ENCODE results near the gene SH2D3C.
"Not testable (repeated sequence)": the region's sequence is repeated elsewhere in the genome, so short reads cannot be mapped to it uniquely, and the experiment has no call there.

Gene SH2D3C

GRCh38 chr9:127758843-127759242, 19.6 kb downstream of the SH2D3C start:
- no peaks in the 10 kb centered on the region for H3K27me3 ChIP-seq (ENCODE audit: low read depth, low read length)
- H3K36me3 ChIP-seq (ENCODE audit: control insufficient read depth in 1 of 2, insufficient read depth in 2 of 2, low read length in 2 of 2), result no peaks in the 10 kb centered on the region
- no peak overlapping the region for H3K27ac ChIP-seq (ENCODE audit: low read length)
- no peak overlapping the region for H3K4me3 ChIP-seq (ENCODE audit: low read depth in 1 of 2, low read length in 2 of 2)
- no peaks in the 10 kb centered on the region for H3K9me3 ChIP-seq (ENCODE audit: control insufficient read depth in 1 of 2, low read length in 2 of 2)
- H3K4me1 ChIP-seq (ENCODE audit: control insufficient read depth in 1 of 2, insufficient read depth in 2 of 2, low read length in 2 of 2), result peaks cover 0 to 7% of the 10 kb centered on the region in 2 donors

- not testable (repeated sequence) for H3K4me1 ChIP-seq (ENCODE audit: control insufficient read depth in 1 of 2, insufficient read depth in 2 of 2, low read length in 2 of 2); H3K27ac ChIP-seq (ENCODE audit: low read length); H3K4me3 ChIP-seq (ENCODE audit: low read depth in 1 of 2, low read length in 2 of 2); H3K9me3 ChIP-seq (ENCODE audit: control insufficient read depth in 1 of 2, low read length in 2 of 2); H3K36me3 ChIP-seq (ENCODE audit: control insufficient read depth in 1 of 2, insufficient read depth in 2 of 2, low read length in 2 of 2); H3K27me3 ChIP-seq (ENCODE audit: low read depth, low read length)
Observed at GRCh38 chr9:127756776-127757175, 21.7 kb downstream of the SH2D3C start.

DNA sequence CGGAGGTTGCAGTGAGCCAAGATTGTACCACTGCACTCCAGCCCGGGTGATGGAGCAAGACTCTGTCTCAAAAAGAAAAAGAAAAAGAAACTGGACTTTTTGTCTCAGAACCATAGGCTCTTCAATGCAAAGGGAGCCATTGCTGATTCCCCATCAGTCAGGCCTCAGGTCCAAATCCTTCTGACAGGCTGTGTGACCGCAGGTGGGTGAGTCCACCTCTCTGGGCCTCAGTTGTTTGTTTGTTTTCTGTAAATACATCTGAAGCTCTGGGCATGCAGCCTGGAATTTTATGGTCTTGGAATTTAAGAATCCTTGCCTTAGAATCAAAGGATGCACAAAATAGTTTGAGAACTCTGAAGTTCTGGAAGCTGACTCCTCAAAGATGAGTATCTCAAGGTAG, 22.2 kb downstream of the SH2D3C start:
- Histone ChIP-seq H3K4me1 (ENCODE audit: control insufficient read depth in 1 of 2, insufficient read depth in 2 of 2, low read length in 2 of 2) (peaks cover 0 to 7% of the 10 kb centered on the region in 2 donors), H3K36me3 (ENCODE audit: control insufficient read depth in 1 of 2, insufficient read depth in 2 of 2, low read length in 2 of 2) (no peaks in the 10 kb centered on the region), H3K27ac (ENCODE audit: low read length) (no peak overlapping the region), H3K4me3 (ENCODE audit: low read depth in 1 of 2, low read length in 2 of 2) (no peak overlapping the region), H3K27me3 (ENCODE audit: low read depth, low read length) (no peaks in the 10 kb centered on the region), H3K9me3 (ENCODE audit: control insufficient read depth in 1 of 2, low read length in 2 of 2) (no peaks in the 10 kb centered on the region)

DNA sequence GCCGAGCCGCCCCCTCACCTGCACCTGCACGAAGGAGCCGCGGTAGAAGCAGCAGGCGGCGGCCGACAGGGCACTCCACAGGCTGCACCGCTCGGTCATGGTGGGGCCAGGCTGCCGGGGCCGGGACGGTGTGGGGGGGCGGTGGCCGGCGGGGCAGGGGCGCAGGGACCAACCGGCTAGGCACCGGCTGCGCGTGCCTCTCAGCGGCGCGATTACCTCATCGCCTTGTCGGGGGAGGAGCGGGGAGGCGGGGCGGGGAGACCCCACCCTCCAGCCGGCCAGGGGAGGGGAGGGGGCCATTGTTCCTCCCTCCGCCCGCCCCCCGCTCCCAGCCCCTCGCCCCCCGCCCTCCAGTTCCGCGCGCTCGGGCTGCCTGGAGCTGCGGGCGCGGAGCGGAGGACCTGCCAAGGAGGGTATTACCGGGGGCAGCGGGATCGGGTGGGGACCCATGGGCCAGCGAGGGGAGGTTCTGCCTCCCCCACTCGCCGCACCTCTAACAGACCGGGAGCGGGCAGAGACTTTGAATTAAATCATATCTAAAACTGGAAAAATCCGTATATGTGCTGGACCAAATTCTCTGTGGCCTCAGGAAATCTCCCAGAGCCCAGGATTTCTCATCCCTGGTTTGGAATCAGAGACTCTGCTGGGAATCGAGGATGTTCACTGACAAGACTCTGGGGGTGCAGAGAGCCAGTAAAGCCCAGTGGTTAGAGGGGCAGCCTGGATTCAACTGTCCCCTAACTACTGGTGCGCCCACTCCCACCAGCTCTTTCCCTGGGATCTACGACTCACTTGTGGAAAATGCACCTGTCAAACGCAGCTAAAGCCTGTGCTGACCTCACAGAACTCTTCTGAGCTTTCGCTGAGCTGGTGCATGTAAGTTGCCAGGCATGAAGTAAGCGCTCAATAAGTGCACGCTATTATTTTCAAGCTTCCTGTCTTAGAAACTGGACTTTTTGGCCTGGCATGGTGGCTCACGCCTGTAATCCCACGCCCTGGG, 23.1 kb downstream of the SH2D3C start:
- Histone ChIP-seq H3K27ac (ENCODE audit: low read length) (no peak overlapping the region), H3K9me3 (ENCODE audit: control insufficient read depth in 1 of 2, low read length in 2 of 2) (no peaks in the 10 kb centered on the region), H3K4me3 (ENCODE audit: low read depth in 1 of 2, low read length in 2 of 2) (no peak overlapping the region), H3K27me3 (ENCODE audit: low read depth, low read length) (no peaks in the 10 kb centered on the region), H3K4me1 (ENCODE audit: control insufficient read depth in 1 of 2, insufficient read depth in 2 of 2, low read length in 2 of 2) (peaks cover 0 to 7% of the 10 kb centered on the region in 2 donors), H3K36me3 (ENCODE audit: control insufficient read depth in 1 of 2, insufficient read depth in 2 of 2, low read length in 2 of 2) (peaks cover 0 to 4% of the 10 kb centered on the region in 2 donors)

- H3K36me3 ChIP-seq (ENCODE audit: control insufficient read depth in 1 of 2, insufficient read depth in 2 of 2, low read length in 2 of 2), result peaks cover 0 to 9% of the 10 kb centered on the region in 2 donors
Observed at GRCh38 chr9:127754099-127755060, 24.1 kb downstream of the SH2D3C start.

GRCh38 chr9:127753622-127754021, 24.8 kb downstream of the SH2D3C start:
- peaks cover 0 to 7% of the 10 kb centered on the region in 2 donors for H3K4me1 ChIP-seq (ENCODE audit: control insufficient read depth in 1 of 2, insufficient read depth in 2 of 2, low read length in 2 of 2)
- H3K4me3 ChIP-seq (ENCODE audit: low read depth in 1 of 2, low read length in 2 of 2), result no peak overlapping the region
- no peaks in the 10 kb centered on the region for H3K9me3 ChIP-seq (ENCODE audit: control insufficient read depth in 1 of 2, low read length in 2 of 2)
- H3K27me3 ChIP-seq (ENCODE audit: low read depth, low read length), result no peaks in the 10 kb centered on the region
- H3K36me3 ChIP-seq (ENCODE audit: control insufficient read depth in 1 of 2, insufficient read depth in 2 of 2, low read length in 2 of 2), result peaks cover 0 to 17% of the 10 kb centered on the region in 2 donors
- no peak overlapping the region for H3K27ac ChIP-seq (ENCODE audit: low read length)

More at GRCh38 chr9:127754099-127755060, 24.1 kb downstream of the SH2D3C start:
- H3K4me1 ChIP-seq (ENCODE audit: control insufficient read depth in 1 of 2, insufficient read depth in 2 of 2, low read length in 2 of 2), result peaks cover 0 to 7% of the 10 kb centered on the region in 2 donors
- H3K9me3 ChIP-seq (ENCODE audit: control insufficient read depth in 1 of 2, low read length in 2 of 2), result no peaks in the 10 kb centered on the region
- H3K27ac ChIP-seq (ENCODE audit: low read length), result no peak overlapping the region
- H3K27me3 ChIP-seq (ENCODE audit: low read depth, low read length), result no peaks in the 10 kb centered on the region
- H3K4me3 ChIP-seq (ENCODE audit: low read depth in 1 of 2, low read length in 2 of 2), result no peak overlapping the region

DNA sequence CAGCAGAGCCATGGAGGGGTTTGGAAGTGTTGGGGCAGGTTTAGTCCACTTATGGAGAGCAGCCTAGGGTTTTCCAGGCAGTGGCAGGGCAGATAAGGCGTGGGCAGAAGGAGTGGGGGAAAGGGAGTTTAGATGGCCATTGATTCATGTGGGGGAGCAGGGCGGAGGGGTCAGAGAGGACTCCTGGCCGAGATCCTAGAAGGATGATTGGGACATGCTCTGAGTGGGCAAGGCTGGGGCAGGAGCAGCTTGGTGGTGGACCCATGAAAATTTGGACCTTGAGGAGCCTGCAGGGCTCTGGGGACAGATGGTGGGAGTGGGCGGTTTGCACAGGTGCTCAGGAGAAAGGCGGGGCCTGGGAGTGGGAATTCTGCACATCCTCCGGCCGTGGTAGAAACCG, 25.3 kb downstream of the SH2D3C start:
- H3K27ac ChIP-seq (ENCODE audit: low read length), result no peak overlapping the region

GRCh38 chr9:127751269-127752054, 27.0 kb downstream of the SH2D3C start:
- Histone ChIP-seq H3K36me3 (ENCODE audit: control insufficient read depth in 1 of 2, insufficient read depth in 2 of 2, low read length in 2 of 2) (peaks cover 0 to 20% of the 10 kb centered on the region in 2 donors), H3K27me3 (ENCODE audit: low read depth, low read length) (no peaks in the 10 kb centered on the region), H3K9me3 (ENCODE audit: control insufficient read depth in 1 of 2, low read length in 2 of 2) (no peaks in the 10 kb centered on the region), H3K4me1 (ENCODE audit: control insufficient read depth in 1 of 2, insufficient read depth in 2 of 2, low read length in 2 of 2) (peaks cover 0 to 7% of the 10 kb centered on the region in 2 donors), H3K27ac (ENCODE audit: low read length) (no peak overlapping the region), H3K4me3 (ENCODE audit: low read depth in 1 of 2, low read length in 2 of 2) (no peak overlapping the region)

More for the DNA sequence above, 25.3 kb downstream of the SH2D3C start:
- Histone ChIP-seq H3K36me3 (ENCODE audit: control insufficient read depth in 1 of 2, insufficient read depth in 2 of 2, low read length in 2 of 2) (peaks cover 0 to 20% of the 10 kb centered on the region in 2 donors), H3K9me3 (ENCODE audit: control insufficient read depth in 1 of 2, low read length in 2 of 2) (no peaks in the 10 kb centered on the region), H3K27me3 (ENCODE audit: low read depth, low read length) (no peaks in the 10 kb centered on the region), H3K4me3 (ENCODE audit: low read depth in 1 of 2, low read length in 2 of 2) (no peak overlapping the region), H3K4me1 (ENCODE audit: control insufficient read depth in 1 of 2, insufficient read depth in 2 of 2, low read length in 2 of 2) (peaks cover 0 to 7% of the 10 kb centered on the region in 2 donors)

GRCh38 chr9:127749090-127749787, 29.2 kb downstream of the SH2D3C start:
- H3K9me3 ChIP-seq (ENCODE audit: control insufficient read depth in 1 of 2, low read length in 2 of 2), result no peaks in the 10 kb centered on the region
- peaks cover 0 to under 1% of the 10 kb centered on the region in 2 donors for H3K4me1 ChIP-seq (ENCODE audit: control insufficient read depth in 1 of 2, insufficient read depth in 2 of 2, low read length in 2 of 2)
- H3K4me3 ChIP-seq (ENCODE audit: low read depth in 1 of 2, low read length in 2 of 2), result no peak overlapping the region
- peaks cover 0 to 20% of the 10 kb centered on the region in 2 donors for H3K36me3 ChIP-seq (ENCODE audit: control insufficient read depth in 1 of 2, insufficient read depth in 2 of 2, low read length in 2 of 2)
- no peak overlapping the region for H3K27ac ChIP-seq (ENCODE audit: low read length)
- H3K27me3 ChIP-seq (ENCODE audit: low read depth, low read length), result no peaks in the 10 kb centered on the region

DNA sequence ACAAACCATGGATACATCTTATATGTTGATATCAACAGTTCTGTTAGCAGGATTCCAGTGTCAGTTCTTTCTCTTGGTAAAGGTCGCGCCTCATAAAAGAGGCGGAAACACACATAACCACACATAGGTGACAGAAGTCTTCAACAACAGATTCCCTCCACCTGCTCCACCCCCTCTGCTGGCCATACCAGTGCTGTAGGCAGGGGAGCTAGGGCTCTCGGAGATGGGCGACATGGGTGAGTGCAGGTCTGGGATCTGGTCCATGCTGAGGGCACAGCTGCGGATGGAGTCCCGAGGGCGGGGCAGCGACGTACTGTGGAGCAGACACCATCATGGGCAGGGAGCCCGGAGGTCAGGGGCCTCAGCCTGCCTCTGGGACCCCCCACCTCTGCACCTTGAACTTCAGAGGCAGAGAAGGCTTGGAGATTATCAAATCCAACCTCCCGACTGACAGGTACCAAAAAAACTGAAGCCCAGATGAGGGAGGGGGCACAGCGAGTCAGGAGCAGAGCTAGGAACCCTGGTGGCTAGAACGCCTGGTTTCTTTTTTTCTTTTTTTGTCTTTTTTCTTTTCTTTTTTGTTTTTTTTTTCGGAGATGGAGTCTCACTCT, 31.4 kb downstream of the SH2D3C start:
- H3K4me1 ChIP-seq (ENCODE audit: control insufficient read depth in 1 of 2, insufficient read depth in 2 of 2, low read length in 2 of 2), result peaks cover 0 to 10% of the 10 kb centered on the region in 2 donors
- H3K27me3 ChIP-seq (ENCODE audit: low read depth, low read length), result no peaks in the 10 kb centered on the region
- H3K4me3 ChIP-seq (ENCODE audit: low read depth in 1 of 2, low read length in 2 of 2), result no peak overlapping the region
- no peaks in the 10 kb centered on the region for H3K9me3 ChIP-seq (ENCODE audit: control insufficient read depth in 1 of 2, low read length in 2 of 2)
- no peak overlapping the region for H3K27ac ChIP-seq (ENCODE audit: low read length)
- peaks cover 0 to 20% of the 10 kb centered on the region in 2 donors for H3K36me3 ChIP-seq (ENCODE audit: control insufficient read depth in 1 of 2, insufficient read depth in 2 of 2, low read length in 2 of 2)
